Adrenal gland (tissue), 12 donors: ENCODE data around the gene PPIF. TPM values are rescaled to one million over a fixed set of nuclear protein-coding genes. Genes with fewer than 3 reads are reported as not detected.
A peak's percentile ranks its signal among the peaks of the same experiment; 100 is the strongest.

Experiments used
- DNase-seq, 7 donors: peaks; one replicate each; pipeline ENCODE4 v3.0.0-alpha.2; 2019 to 2020
- H3K27ac ChIP-seq, 5 donors: fragments of 200-600 bp; sonication (generic) in 4 of 5; 1 replicate in 3 of 5; 2 replicates in 2 of 5; pipeline versions ENCODE4 v1.5.1 to v1.8.0; 2016 to 2020; ENCODE audit warnings: mild to moderate bottlenecking in 1 of 5
- H3K27me3 ChIP-seq: fragments of 200-600 bp; 2 replicates; pipeline ENCODE4 v1.8.0; 2021
- H3K36me3 ChIP-seq, 2 donors: fragments of 200-600 bp; replicated peaks in 1 of 2; 1 replicate in 1 of 2; 2 replicates in 1 of 2; pipeline versions ENCODE4 v1.5.1 to v1.8.0; 2018 to 2022
- H3K4me1 ChIP-seq, 2 donors: fragments of 200-600 bp; replicated peaks in 1 of 2; 1 replicate in 1 of 2; 2 replicates in 1 of 2; pipeline versions ENCODE4 v1.5.1 to v1.8.0; 2018 to 2021
- H3K4me3 ChIP-seq, 4 donors: fragments of 200-600 bp; sonication (generic) in 3 of 4; one replicate each; pipeline ENCODE4 v1.5.1; 2016 to 2018
- H3K9me3 ChIP-seq, 3 donors: fragments of 200-600 bp; sonication (generic) in 1 of 3; replicated peaks in 1 of 3; 1 replicate in 2 of 3; 2 replicates in 1 of 3; pipeline versions ENCODE4 v1.5.1 to v1.8.0; 2016 to 2021
- CTCF ChIP-seq, 6 experiments: fragments of 450-650 bp in 4 of 6; fragments of 200-600 bp in 2 of 6; sonication (generic) in 1 of 6; IDR thresholded peaks; 1 replicate in 5 of 6; 2 replicates in 1 of 6; pipeline versions ENCODE4 v1.5.1 to v1.8.0; 2016 to 2021; ENCODE audit warnings: antibody characterized with exemption in 6 of 6, mild to moderate bottlenecking in 2 of 6, moderate library complexity in 1 of 6
- POLR2A ChIP-seq, 2 donors: fragments of 450-650 bp; IDR thresholded peaks; one replicate each; pipeline ENCODE4 v1.6.1; 2017; ENCODE audit warnings: antibody characterized with exemption in 2 of 2, mild to moderate bottlenecking in 2 of 2, moderate library complexity in 1 of 2
- WGBS, 4 donors: extraction: QIAGEN DNeasy Blood & Tissue Kit in 2 of 4; methylation state at CpG; one replicate each; pipeline versions ENCODE4 v1.1.5 to v1.1.7; 2013 to 2017; 5-methylcytosine and 5-hydroxymethylcytosine counted together
- intact Hi-C, 2 donors: fragments of 100-400 bp; cut with DNase I; formaldehyde crosslinking; loops; one replicate each; pipeline versions ENCODE4 v1.14.1 to v1.15.0; 2022 to 2023
- polyA plus RNA-seq, 3 donors: library from polyadenylated mRNA; stranded (reverse); fragments of 200-250 nt in 2 of 3; fragments of 350-450 nt in 1 of 3; fragmentation: Illumina TruSeq in 1 of 3; extraction: RNeasy Lipid Tissue Mini Kit (QIAGEN cat#74804) in 1 of 3; gene quantifications; one replicate each; pipeline ENCODE4 v1.2.3, GENCODE V29; 2013 to 2014
- total RNA-seq, 9 donors: library from RNA; depleted of rRNA in 4 of 9; stranded (reverse); fragments of >200 nt in 4 of 9; fragments of 120-200 nt in 1 of 9; fragmentation: NEBNext Ultra II Directional in 1 of 9; extraction: Animal tissue kit (Norgen Biotek cat#: 25700) in 1 of 9; gene quantifications; one replicate each; pipeline versions ENCODE4 v1.1.0 to v1.2.4, GENCODE V29; 2013 to 2023
- donor health status: healthy with polysubstance abuse.
- donor health status: Bipolar disorder and iron deficiency.
- donor health status: DM: yes; HTN: yes; CAD: no.
- donor health status: DM: no; HTN: no; CAD: no.
- donor health status: DM: no; HTN: no; CAD: no.
- donor health status: DM: yes; HTN: yes; CAD: no.

PPIF gene
- total and polyA plus RNA-seq, 12 donors = 43.8 to 619 (median 216) TPM

GRCh38 chr10:79360499-79361342 lies 13.5 kb downstream of the PPIF start:
- H3K9me3 ChIP-seq = no peaks in the 10 kb centered on the region
- peak in 2 of 7 donors; percentile 4 to 8 for DNase-seq
- H3K27me3 ChIP-seq = no peaks in the 10 kb centered on the region
- no peak overlapping the region for H3K4me3 ChIP-seq
- TF ChIP-seq POLR2A (IDR thresholded peaks at IDR 0.05) (no peak), CTCF (IDR thresholded peaks at IDR 0.05) (no peak)
- H3K27ac ChIP-seq = no peak overlapping the region
- no peaks in the 10 kb centered on the region for H3K4me1 ChIP-seq
- peaks cover 0 to 3% of the 10 kb centered on the region in 2 donors for H3K36me3 ChIP-seq
- 95 to 98% (median 97%) methylated on average over 5 of the region's 5 CpGs for WGBS, 4 donors
- intact Hi-C loops = no loop called here

GRCh38 chr10:79361726-79362397 lies 14.6 kb downstream of the PPIF start:
- DNase-seq = no peak
- Histone ChIP-seq H3K36me3 (no peaks in the 10 kb centered on the region), H3K4me1 (no peaks in the 10 kb centered on the region), H3K27me3 (no peaks in the 10 kb centered on the region), H3K4me3 (no peak overlapping the region), H3K9me3 (no peaks in the 10 kb centered on the region), H3K27ac (no peak overlapping the region)
- 79 to 87% (median 81%) methylated on average over 4 of the region's 4 CpGs for WGBS, 4 donors
- intact Hi-C loops = no loop called here
- TF ChIP-seq CTCF (IDR thresholded peaks at IDR 0.05) (no peak), POLR2A (IDR thresholded peaks at IDR 0.05) (no peak)

- Histone ChIP-seq H3K9me3 (no peaks in the 10 kb centered on the region), H3K4me3 (no peak overlapping the region), H3K4me1 (no peaks in the 10 kb centered on the region), H3K27me3 (no peaks in the 10 kb centered on the region), H3K36me3 (no peaks in the 10 kb centered on the region), H3K27ac (no peak overlapping the region)
- WGBS, 4 donors = 66 to 74% (median 68%) methylated on average over 6 of the region's 6 CpGs
- no peak for TF ChIP-seq POLR2A (IDR thresholded peaks at IDR 0.05)
- TF ChIP-seq CTCF (IDR thresholded peaks at IDR 0.05) = no peak
- intact Hi-C loops = no loop called here
- DNase-seq = peak in 1 of 7 donors; percentile 0
These were observed 20.3 kb downstream of the PPIF start for GRCh38 chr10:79367426-79368189.

- no peaks in the 10 kb centered on the region for H3K4me1 ChIP-seq
- H3K4me3 ChIP-seq = no peak overlapping the region
- H3K27me3 ChIP-seq = no peaks in the 10 kb centered on the region
- 65 to 87% (median 85%) methylated on average over 3 to 4 of the region's 4 CpGs for WGBS, 4 donors
- H3K36me3 ChIP-seq = no peaks in the 10 kb centered on the region
- no peak for DNase-seq
- no peaks in the 10 kb centered on the region for H3K9me3 ChIP-seq
- intact Hi-C loops = loop anchor here in 1 of 2 donors (10.0 kb wide), 1 partner anchor 122 kb away; no protein-coding TSS in a partner anchor
- H3K27ac ChIP-seq = no peak overlapping the region
- TF ChIP-seq POLR2A (IDR thresholded peaks at IDR 0.05) (no peak), CTCF (IDR thresholded peaks at IDR 0.05) (no peak)
These were observed 25.6 kb downstream of the PPIF start for GRCh38 chr10:79372871-79373270.
